ENCODE measurements around the gene VSTM4. TPM values are rescaled to one million over a fixed set of nuclear protein-coding genes. Genes with fewer than 3 reads are reported as not detected.

The VSTM4 gene, protein sequence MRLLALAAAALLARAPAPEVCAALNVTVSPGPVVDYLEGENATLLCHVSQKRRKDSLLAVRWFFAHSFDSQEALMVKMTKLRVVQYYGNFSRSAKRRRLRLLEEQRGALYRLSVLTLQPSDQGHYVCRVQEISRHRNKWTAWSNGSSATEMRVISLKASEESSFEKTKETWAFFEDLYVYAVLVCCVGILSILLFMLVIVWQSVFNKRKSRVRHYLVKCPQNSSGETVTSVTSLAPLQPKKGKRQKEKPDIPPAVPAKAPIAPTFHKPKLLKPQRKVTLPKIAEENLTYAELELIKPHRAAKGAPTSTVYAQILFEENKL
- 10 to 100 TPM; 11.8 to 26.2 (median 19.7) TPM for total RNA-seq

DNA sequence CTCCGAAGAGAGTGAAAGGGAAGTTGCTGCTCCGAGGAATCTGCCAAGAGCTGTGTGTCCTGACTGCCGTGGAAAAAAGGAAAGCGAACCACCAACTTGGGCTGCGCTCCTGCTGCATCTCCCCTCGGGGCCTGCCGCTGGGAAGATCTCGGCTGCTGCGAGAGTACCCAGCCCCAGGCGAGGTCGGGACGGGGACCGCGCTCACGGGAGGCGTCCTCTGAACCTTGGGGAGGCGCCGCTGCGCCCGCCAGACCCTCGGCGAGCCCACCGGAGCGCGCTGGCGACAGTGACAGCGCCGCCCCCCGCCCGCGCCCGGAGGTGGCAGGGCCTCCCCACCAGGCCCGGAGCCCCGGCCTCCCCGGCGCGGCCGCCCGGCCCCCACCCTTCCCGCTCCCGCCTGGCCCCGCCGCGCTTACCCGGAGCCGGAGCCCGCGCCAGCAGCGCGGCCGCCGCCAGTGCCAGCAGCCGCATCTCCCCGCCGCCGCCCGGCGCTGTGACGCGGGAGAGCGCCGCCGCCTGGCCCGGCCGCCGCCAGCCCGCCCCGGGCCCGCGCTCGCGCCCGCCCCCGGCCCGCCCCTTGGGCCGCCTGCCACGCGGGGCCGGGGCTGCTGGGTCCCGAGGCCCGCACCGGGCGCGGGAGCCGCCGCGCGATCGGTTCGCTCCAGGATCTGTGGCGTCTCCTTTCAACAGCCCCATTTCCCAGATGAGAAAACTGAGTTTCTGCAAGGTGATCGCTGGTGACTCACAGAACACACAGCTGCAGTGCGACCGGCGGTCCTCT, at the start of gene VSTM4:
VSTM4 (minus strand) TSS at position 508 of the 781 bp plus-strand sequence; CDS start at position 471, 37 bp downstream.
- TF ChIP-seq, protein P1, sequence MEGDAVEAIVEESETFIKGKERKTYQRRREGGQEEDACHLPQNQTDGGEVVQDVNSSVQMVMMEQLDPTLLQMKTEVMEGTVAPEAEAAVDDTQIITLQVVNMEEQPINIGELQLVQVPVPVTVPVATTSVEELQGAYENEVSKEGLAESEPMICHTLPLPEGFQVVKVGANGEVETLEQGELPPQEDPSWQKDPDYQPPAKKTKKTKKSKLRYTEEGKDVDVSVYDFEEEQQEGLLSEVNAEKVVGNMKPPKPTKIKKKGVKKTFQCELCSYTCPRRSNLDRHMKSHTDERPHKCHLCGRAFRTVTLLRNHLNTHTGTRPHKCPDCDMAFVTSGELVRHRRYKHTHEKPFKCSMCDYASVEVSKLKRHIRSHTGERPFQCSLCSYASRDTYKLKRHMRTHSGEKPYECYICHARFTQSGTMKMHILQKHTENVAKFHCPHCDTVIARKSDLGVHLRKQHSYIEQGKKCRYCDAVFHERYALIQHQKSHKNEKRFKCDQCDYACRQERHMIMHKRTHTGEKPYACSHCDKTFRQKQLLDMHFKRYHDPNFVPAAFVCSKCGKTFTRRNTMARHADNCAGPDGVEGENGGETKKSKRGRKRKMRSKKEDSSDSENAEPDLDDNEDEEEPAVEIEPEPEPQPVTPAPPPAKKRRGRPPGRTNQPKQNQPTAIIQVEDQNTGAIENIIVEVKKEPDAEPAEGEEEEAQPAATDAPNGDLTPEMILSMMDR (IDR thresholded peaks at IDR 0.05): no peak
- ATAC-seq (ENCODE audit: low FRiP score): peak; percentile 78
- no peak for DNase-seq (ENCODE audit: low spot score)

DNA sequence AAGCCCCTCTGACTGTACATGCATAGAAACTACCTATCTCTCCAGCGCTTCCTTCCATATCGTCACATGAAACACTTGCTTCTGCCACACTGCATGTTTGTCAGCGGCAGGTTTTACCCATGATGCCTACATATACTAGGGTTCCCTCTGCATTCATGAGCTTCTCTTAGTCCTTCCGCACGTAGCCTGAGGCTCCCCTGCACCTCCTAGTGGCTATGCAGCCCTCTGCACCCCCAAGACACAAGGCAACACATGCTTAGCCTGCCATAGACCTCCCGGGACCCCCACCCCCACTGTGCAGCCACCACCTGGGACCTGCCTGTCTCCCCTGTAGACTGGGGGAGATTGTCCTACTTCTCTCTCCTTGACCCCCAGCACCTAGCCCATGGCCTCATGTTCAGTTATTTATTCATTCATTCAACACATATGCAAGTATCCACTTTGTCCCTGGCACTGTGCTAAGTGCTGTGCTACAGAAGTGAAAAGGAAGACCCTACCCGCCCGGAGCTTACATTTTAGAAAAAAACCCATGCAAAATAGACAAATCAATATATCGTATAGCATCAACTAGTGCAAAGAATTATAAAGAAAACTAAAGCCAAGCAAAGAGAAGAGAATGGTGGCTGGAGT, 49.4 kb upstream of the VSTM4 start:
- ATAC-seq (ENCODE audit: low FRiP score): no peak
- TF ChIP-seq, protein P1 (IDR thresholded peaks at IDR 0.05): no peak
- DNase-seq (ENCODE audit: low spot score): no peak

DNA sequence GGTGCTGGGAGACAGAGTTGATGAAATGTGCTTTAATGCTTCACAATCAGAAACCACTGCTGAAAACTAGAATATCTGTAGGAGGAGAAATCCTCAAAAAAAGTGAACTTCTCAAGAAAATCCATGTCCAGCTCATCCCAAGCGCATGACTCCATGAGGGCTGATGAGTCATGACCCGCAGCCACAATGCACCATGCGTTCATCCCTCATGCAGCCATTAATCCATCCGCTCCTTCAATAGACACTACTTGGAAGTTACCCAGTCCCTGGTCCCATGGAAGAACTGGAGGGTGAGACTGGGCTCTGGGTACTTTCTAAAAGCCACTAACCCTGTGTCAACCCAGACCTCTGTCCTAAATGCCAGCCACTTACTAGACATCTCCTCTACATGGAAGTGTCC, 48.4 kb upstream of the VSTM4 start:
- ATAC-seq (ENCODE audit: low FRiP score) (no peak), DNase-seq (ENCODE audit: low spot score) (no peak)
- TF ChIP-seq, protein P1 (IDR thresholded peaks at IDR 0.05): no peak

DNA sequence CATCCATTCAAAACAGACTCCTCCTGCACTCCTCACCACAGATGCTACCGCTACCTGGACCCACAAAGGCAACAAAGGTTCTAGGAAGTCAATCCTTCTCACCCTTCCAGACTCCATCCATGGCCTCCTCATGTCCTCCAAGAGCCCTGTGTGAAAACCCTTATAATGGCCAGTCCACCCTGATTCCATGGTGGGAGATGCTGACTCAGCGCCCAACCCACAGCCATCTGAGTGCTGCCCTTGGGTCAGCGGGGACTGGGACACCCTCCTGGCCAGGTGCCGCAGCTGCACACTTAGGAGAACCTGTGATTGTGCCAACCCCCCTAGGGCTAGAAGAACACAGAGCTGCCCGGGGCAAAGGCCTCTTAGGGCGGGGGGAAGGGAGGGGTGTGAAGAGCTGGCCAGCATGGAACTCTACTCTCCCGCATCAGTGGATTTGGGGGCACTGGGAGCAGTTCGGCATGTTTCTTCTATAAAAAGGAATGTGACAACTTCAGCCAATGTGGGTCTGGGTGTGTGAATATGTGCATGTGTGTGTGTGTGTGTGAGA, 47.5 kb upstream of the VSTM4 start:
- TF ChIP-seq, protein P1 (IDR thresholded peaks at IDR 0.05): no peak
- DNase-seq (ENCODE audit: low spot score): no peak
- no peak for ATAC-seq (ENCODE audit: low FRiP score)

DNA sequence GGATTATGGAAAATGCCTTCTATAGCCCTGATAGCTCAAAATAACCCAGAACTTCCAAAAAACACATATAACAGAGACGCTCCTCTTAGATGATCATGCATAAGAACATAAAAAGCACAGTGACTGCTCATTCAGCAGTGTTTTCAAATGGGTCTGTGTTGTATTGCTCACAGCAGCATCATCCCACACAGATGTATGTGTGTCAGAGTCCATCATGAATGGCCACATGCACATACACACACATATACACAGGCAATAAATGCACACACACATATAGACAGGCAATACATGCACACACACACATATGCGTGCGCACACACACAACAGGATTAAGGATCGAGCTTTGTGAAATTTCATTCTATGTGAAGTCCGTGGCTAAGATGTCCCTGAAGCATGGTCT, 46.7 kb upstream of the VSTM4 start:
- TF ChIP-seq, protein P1 (IDR thresholded peaks at IDR 0.05): no peak
- DNase-seq (ENCODE audit: low spot score): no peak

DNA sequence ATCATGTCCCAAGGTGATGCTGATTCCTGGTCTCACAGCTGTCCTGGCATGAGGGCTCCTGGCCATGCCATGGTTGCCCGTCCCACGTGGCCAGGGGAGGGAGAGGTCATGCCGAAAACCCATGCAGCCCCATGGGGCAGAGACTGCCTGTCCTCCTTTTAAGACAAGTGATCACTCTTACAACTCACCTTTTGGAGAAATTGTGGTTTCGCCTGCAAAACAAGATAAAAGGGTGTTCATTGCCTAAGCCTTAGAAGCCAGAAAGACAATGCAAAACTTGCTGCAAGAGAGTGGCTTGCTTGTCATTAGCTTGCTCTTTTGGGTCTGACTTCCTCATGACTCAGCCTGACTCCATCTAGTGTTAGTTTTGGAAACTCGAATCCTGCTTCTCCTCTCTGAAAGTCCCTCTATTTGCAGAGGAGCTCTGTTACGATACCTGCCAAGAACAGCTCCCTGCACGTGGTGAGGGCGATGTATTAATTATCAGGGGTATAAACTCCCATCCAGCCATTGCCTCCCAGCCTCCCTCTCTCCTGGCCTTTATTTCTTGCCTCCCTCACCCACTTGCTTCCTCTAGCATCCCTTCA, 46.2 kb upstream of the VSTM4 start:
- DNase-seq (ENCODE audit: low spot score): no peak
- TF ChIP-seq, protein P1 (IDR thresholded peaks at IDR 0.05): no peak
- no peak for ATAC-seq (ENCODE audit: low FRiP score)

More for the DNA sequence above, 46.7 kb upstream of the VSTM4 start:
- no peak for ATAC-seq (ENCODE audit: low FRiP score)

All from omental fat pad (tissue), 4 donors.